GM21825 (cell line): Measurements from ENCODE around the gene CDNF.
"Not testable (repeated sequence)": the region's sequence is repeated elsewhere in the genome, so short reads cannot be mapped to it uniquely, and the experiment has no call there.

Source experiments
- ATAC-seq: cut with Tn5 transposase; IDR thresholded peaks from one replicate; pipeline ENCODE4 v1.9.1; 2021; ENCODE audit warnings: mild to moderate bottlenecking, moderate library complexity; ENCODE audit not compliant: unreplicated experiment

Gene CDNF

GRCh38 chr10:14837757-14838581 is at the start of gene CDNF, which contains the start of the genes HSPA14 and MSANTD7:
TSS of gene CDNF (minus strand) at chr10:14838037. CDS start at chr10:14837946, 91 bp downstream.
TSS of gene HSPA14 (plus strand) at chr10:14838306. CDS start at chr10:14838403, 97 bp downstream.
TSS of gene MSANTD7 (plus strand) at chr10:14838306. CDS start at chr10:14842285, 3,979 bp downstream.
- peak; percentile 91 for ATAC-seq

GRCh38 chr10:14884082-14884481 is 46.2 kb upstream of the CDNF start:
- no peak for ATAC-seq

- no peak for ATAC-seq
Observed at GRCh38 chr10:14880229-14880628, 42.4 kb upstream of the CDNF start.

GRCh38 chr10:14879928-14880193 is 42.0 kb upstream of the CDNF start:
- no peak for ATAC-seq

- ATAC-seq, result peak; percentile 20
Observed at GRCh38 chr10:14879124-14879927, 41.5 kb upstream of the CDNF start.

- peak; percentile 90 for ATAC-seq
Observed at GRCh38 chr10:14878266-14879123, 40.7 kb upstream of the CDNF start, which contains the start of gene SUV39H2. TSS of gene SUV39H2 (plus strand) at chr10:14878866. CDS start at chr10:14878889, 23 bp downstream.

GRCh38 chr10:14876764-14877163 is 38.9 kb upstream of the CDNF start:
- no peak for ATAC-seq

- no peak for ATAC-seq
Observed at GRCh38 chr10:14875941-14876340, 38.1 kb upstream of the CDNF start.

- ATAC-seq, result peak; percentile 49
Observed at GRCh38 chr10:14873090-14873760, 35.4 kb upstream of the CDNF start.

- ATAC-seq, result not testable (repeated sequence)
Observed at GRCh38 chr10:14864871-14865270, 27.0 kb upstream of the CDNF start.

GRCh38 chr10:14864466-14864865 is 26.6 kb upstream of the CDNF start:
- ATAC-seq, result not testable (repeated sequence)

GRCh38 chr10:14860791-14861190 is 23.0 kb upstream of the CDNF start:
- ATAC-seq, result no peak

- ATAC-seq, result no peak
Observed at GRCh38 chr10:14859775-14860174, 21.9 kb upstream of the CDNF start.

- no peak for ATAC-seq
Observed at GRCh38 chr10:14859043-14859442, 21.2 kb upstream of the CDNF start.

GRCh38 chr10:14858338-14858960 is 20.6 kb upstream of the CDNF start:
- ATAC-seq, result no peak

- no peak for ATAC-seq
Observed at GRCh38 chr10:14855453-14855852, 17.6 kb upstream of the CDNF start.

GRCh38 chr10:14852236-14852635 is 14.4 kb upstream of the CDNF start:
- ATAC-seq, result no peak

- no peak for ATAC-seq
Observed at GRCh38 chr10:14844948-14845347, 7.1 kb upstream of the CDNF start.

GRCh38 chr10:14843327-14843988 is 5.6 kb upstream of the CDNF start:
- no peak for ATAC-seq
